PFSK-1 (cell line): ENCODE results near the gene ST3GAL5.

Experiments used
- POLR2AphosphoS5 ChIP-seq: IDR thresholded peaks from 2 replicates; pipeline ENCODE4 v1.6.1; 2012; ENCODE audit warnings: low read depth, mild to moderate bottlenecking, control low read depth, low read length, moderate library complexity
- SIN3A ChIP-seq: IDR thresholded peaks from 2 replicates; pipeline ENCODE4 v1.6.1; 2012; ENCODE audit warnings: mild to moderate bottlenecking, low read length, moderate library complexity, borderline replicate concordance; ENCODE audit not compliant: insufficient read depth
- TAF1 ChIP-seq: IDR thresholded peaks from 2 replicates; pipeline ENCODE4 v1.6.1; 2012; ENCODE audit warnings: low read length, control low read depth, borderline replicate concordance; ENCODE audit not compliant: insufficient read depth
- TF ChIP-seq, protein P1 (sequence below), 2 experiments: IDR thresholded peaks; 2 replicates each; pipeline versions ENCODE4 v1.6.1 to v1.8.0; 2011 to 2012; ENCODE audit warnings: low read depth in 2 of 2, low read length in 2 of 2, control low read depth in 1 of 2, inconsistent platforms in 1 of 2, mild to moderate bottlenecking in 1 of 2, moderate library complexity in 1 of 2; ENCODE audit not compliant: insufficient read depth in 1 of 2

DNA sequence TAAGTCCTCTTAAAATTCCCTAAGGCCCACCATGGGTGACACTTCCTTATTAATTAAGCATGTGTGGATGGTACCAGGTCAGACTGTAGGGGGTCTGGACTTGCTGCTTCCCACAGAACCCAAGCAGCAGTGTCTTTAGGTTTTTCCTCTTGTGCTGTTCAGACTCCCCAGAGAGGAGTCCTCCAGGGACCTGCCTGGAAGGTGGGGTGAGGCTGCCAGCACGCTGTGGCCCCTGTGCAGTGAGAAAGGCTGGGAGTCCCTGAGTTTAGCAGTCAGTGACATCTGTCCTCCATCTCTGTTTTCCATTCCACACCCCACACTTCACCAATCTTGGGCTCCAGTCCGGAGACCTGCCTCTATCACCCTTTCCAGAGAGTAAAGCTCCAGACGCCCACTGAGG is 18.0 kb upstream of the ST3GAL5 start:
- TF ChIP-seq, protein P1, sequence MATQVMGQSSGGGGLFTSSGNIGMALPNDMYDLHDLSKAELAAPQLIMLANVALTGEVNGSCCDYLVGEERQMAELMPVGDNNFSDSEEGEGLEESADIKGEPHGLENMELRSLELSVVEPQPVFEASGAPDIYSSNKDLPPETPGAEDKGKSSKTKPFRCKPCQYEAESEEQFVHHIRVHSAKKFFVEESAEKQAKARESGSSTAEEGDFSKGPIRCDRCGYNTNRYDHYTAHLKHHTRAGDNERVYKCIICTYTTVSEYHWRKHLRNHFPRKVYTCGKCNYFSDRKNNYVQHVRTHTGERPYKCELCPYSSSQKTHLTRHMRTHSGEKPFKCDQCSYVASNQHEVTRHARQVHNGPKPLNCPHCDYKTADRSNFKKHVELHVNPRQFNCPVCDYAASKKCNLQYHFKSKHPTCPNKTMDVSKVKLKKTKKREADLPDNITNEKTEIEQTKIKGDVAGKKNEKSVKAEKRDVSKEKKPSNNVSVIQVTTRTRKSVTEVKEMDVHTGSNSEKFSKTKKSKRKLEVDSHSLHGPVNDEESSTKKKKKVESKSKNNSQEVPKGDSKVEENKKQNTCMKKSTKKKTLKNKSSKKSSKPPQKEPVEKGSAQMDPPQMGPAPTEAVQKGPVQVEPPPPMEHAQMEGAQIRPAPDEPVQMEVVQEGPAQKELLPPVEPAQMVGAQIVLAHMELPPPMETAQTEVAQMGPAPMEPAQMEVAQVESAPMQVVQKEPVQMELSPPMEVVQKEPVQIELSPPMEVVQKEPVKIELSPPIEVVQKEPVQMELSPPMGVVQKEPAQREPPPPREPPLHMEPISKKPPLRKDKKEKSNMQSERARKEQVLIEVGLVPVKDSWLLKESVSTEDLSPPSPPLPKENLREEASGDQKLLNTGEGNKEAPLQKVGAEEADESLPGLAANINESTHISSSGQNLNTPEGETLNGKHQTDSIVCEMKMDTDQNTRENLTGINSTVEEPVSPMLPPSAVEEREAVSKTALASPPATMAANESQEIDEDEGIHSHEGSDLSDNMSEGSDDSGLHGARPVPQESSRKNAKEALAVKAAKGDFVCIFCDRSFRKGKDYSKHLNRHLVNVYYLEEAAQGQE (IDR thresholded peaks at IDR 0.05; ENCODE audit: insufficient read depth in 1 of 2, low read depth in 2 of 2, low read length in 2 of 2): no peak
- no peak for TF ChIP-seq SIN3A
- TF ChIP-seq POLR2AphosphoS5: no peak
- TF ChIP-seq TAF1: no peak
